H1 (cell line): ENCODE data around the gene PRSS3. TPM values are rescaled to one million over a fixed set of nuclear protein-coding genes. Genes with fewer than 3 reads are reported as not detected.

Experiments
- CTCF ChIA-PET: fragments of 300-600 bp; sonication (Branson Sonifier 250); formaldehyde crosslinking; loops from one replicate; lab custom pipeline; 2021; ENCODE audit not compliant: partially characterized antibody; lab: Charles Lee
- POLR2A ChIA-PET: fragments of 300-600 bp; sonication (Branson Sonifier 250); formaldehyde crosslinking; loops from one replicate; lab custom pipeline; 2021; ENCODE audit warnings: inconsistent platforms; ENCODE audit not compliant: partially characterized antibody; lab: Charles Lee
- DNase-seq, 2 experiments: peaks; one replicate each; pipeline versions ENCODE4 v3.0.0 to v3.0.0-alpha.2; 2010 to 2022; ENCODE audit warnings: low spot score in 2 of 2, low read depth in 1 of 2, mixed read lengths in 1 of 2
- FAIRE-seq: peaks from 2 replicates; lab custom pipeline; 2011; peaks lifted over from hg19 to GRCh38; lab: Jason Lieb, UNC
- H2AFZ ChIP-seq: 2 replicates; pipeline ENCODE4 v1.8.1; 2012; ENCODE audit warnings: low read length, inconsistent platforms
- H2AK5ac ChIP-seq: 2 replicates; pipeline ENCODE4 v1.6.1; 2013; ENCODE audit warnings: low read depth, low read length
- H2BK120ac ChIP-seq: replicated peaks from 2 replicates; pipeline ENCODE3; 2013; ENCODE audit warnings: low read depth, low read length, inconsistent platforms
- H2BK12ac ChIP-seq: 2 replicates; pipeline ENCODE4 v1.6.1; 2013; ENCODE audit warnings: low read depth, low read length
- H2BK15ac ChIP-seq: 2 replicates; pipeline ENCODE4 v1.6.1; 2013; ENCODE audit warnings: low read length
- H2BK20ac ChIP-seq: 2 replicates; pipeline ENCODE4 v1.6.1; 2013; ENCODE audit warnings: low read length
- H2BK5ac ChIP-seq: 2 replicates; pipeline ENCODE4 v1.6.1; 2013; ENCODE audit warnings: low read depth, low read length
- H3K14ac ChIP-seq: 2 replicates; pipeline ENCODE4 v1.6.1; 2013; ENCODE audit warnings: inconsistent platforms; ENCODE audit not compliant: insufficient read length
- H3K18ac ChIP-seq: 2 replicates; pipeline ENCODE4 v1.6.1; 2013; ENCODE audit warnings: low read length; ENCODE audit errors: extremely low read depth
- H3K23ac ChIP-seq: 2 replicates; pipeline ENCODE4 v1.6.1; 2013; ENCODE audit warnings: inconsistent platforms; ENCODE audit not compliant: insufficient read length
- H3K23me2 ChIP-seq: 2 replicates; pipeline ENCODE4 v1.6.1; 2013; ENCODE audit warnings: low read depth, low read length
- H3K27ac ChIP-seq: 2 replicates; pipeline ENCODE4 v1.6.1; 2011; ENCODE audit warnings: low read depth, low read length, inconsistent platforms
- H3K27me3 ChIP-seq, 4 experiments: replicated peaks in 1 of 4; 1 replicate in 1 of 4; 2 replicates in 3 of 4; pipeline versions ENCODE4 v1.6.1 to v1.8.1; 2011 to 2013; ENCODE audit warnings: low read length in 3 of 4, mild to moderate bottlenecking in 3 of 4, inconsistent platforms in 2 of 4, mixed read lengths in 2 of 4, moderate library complexity in 1 of 4; ENCODE audit not compliant: control insufficient read depth in 3 of 4, insufficient read depth in 3 of 4; ENCODE audit errors: extremely low read depth in 1 of 4
- H3K36me3 ChIP-seq, 4 experiments: 2 replicates each; pipeline versions ENCODE4 v1.6.1 to v1.8.1; 2011 to 2013; ENCODE audit warnings: mild to moderate bottlenecking in 4 of 4, low read length in 3 of 4, moderate library complexity in 2 of 4, control low read depth in 1 of 4, inconsistent platforms in 1 of 4; ENCODE audit not compliant: insufficient read depth in 4 of 4, control insufficient read depth in 2 of 4
- H3K4ac ChIP-seq: replicated peaks from 2 replicates; pipeline ENCODE3; 2013; ENCODE audit warnings: low read length, low read depth, mixed read lengths, inconsistent platforms; ENCODE audit not compliant: insufficient read length
- H3K4me1 ChIP-seq, 4 experiments: replicated peaks in 1 of 4; 1 replicate in 1 of 4; 2 replicates in 3 of 4; pipeline versions ENCODE4 v1.6.1 to v1.8.1; 2011 to 2013; ENCODE audit warnings: low read length in 3 of 4, inconsistent platforms in 2 of 4, mixed read lengths in 1 of 4; ENCODE audit not compliant: insufficient read depth in 4 of 4, control insufficient read depth in 3 of 4
- H3K4me2 ChIP-seq, 2 experiments: 2 replicates each; pipeline versions ENCODE4 v1.6.1 to v1.8.1; 2011 to 2013; ENCODE audit warnings: low read depth in 2 of 2, low read length in 2 of 2, control low read depth in 1 of 2, inconsistent platforms in 1 of 2, mild to moderate bottlenecking in 1 of 2; ENCODE audit not compliant: insufficient read depth in 1 of 2
- H3K4me3 ChIP-seq, 4 experiments: fragments of 200-600, 300-600 bp in 1 of 4; sonication (generic), shearing (Covaris generic), sonication (Bioruptor Twin) in 1 of 4; 2 replicates each; pipeline versions ENCODE4 v1.5.1 to v1.8.1; 2011 to 2016; ENCODE audit warnings: low read length in 4 of 4, low read depth in 3 of 4, control low read depth in 2 of 4, inconsistent platforms in 2 of 4, mild to moderate bottlenecking in 2 of 4, mixed read lengths in 1 of 4, moderate library complexity in 1 of 4; ENCODE audit not compliant: insufficient read depth in 2 of 4; ENCODE audit errors: extremely low read depth in 1 of 4
- H3K56ac ChIP-seq: replicated peaks from 2 replicates; pipeline ENCODE3; 2013; ENCODE audit warnings: low read depth, mild to moderate bottlenecking, mixed read lengths, low read length, inconsistent platforms; ENCODE audit not compliant: insufficient read length
- H3K79me1 ChIP-seq: 2 replicates; pipeline ENCODE4 v1.6.1; 2013; ENCODE audit warnings: low read depth, low read length, control low read depth
- H3K79me2 ChIP-seq, 2 experiments: 2 replicates each; pipeline versions ENCODE4 v1.6.1 to v1.8.1; 2012 to 2013; ENCODE audit warnings: low read length in 2 of 2, mild to moderate bottlenecking in 2 of 2, inconsistent platforms in 1 of 2; ENCODE audit not compliant: insufficient read depth in 2 of 2, control insufficient read depth in 1 of 2
- H3K9ac ChIP-seq, 4 experiments: replicated peaks in 1 of 4; 1 replicate in 1 of 4; 2 replicates in 3 of 4; pipeline versions ENCODE4 v1.6.1 to v1.8.1; 2011 to 2013; ENCODE audit warnings: low read depth in 3 of 4, low read length in 3 of 4, control low read depth in 2 of 4, mild to moderate bottlenecking in 2 of 4, moderate library complexity in 2 of 4, inconsistent platforms in 1 of 4; ENCODE audit errors: extremely low read depth in 1 of 4
- H3K9me3 ChIP-seq, 2 experiments: 2 replicates each; pipeline versions ENCODE4 v1.6.1 to v1.8.1; 2012 to 2013; ENCODE audit warnings: mild to moderate bottlenecking in 2 of 2, moderate library complexity in 2 of 2, control low read depth in 1 of 2, inconsistent platforms in 1 of 2, low read depth in 1 of 2, low read length in 1 of 2, mixed read lengths in 1 of 2; ENCODE audit not compliant: insufficient read depth in 2 of 2
- H4K20me1 ChIP-seq, 2 experiments: replicated peaks in 1 of 2; 2 replicates each; pipeline versions ENCODE3 to v1.8.1; 2011 to 2013; ENCODE audit warnings: inconsistent platforms in 2 of 2, low read length in 2 of 2, mild to moderate bottlenecking in 1 of 2; ENCODE audit not compliant: insufficient read depth in 2 of 2, control insufficient read depth in 1 of 2
- H4K5ac ChIP-seq: 2 replicates; pipeline ENCODE4 v1.6.1; 2013; ENCODE audit warnings: low read length, low read depth, mixed read lengths, inconsistent platforms; ENCODE audit not compliant: insufficient read length
- H4K8ac ChIP-seq: 2 replicates; pipeline ENCODE4 v1.8.0; 2013; ENCODE audit warnings: mild to moderate bottlenecking, moderate library complexity, low read length, inconsistent platforms; ENCODE audit not compliant: insufficient read depth; ENCODE audit errors: extremely low read depth
- H4K91ac ChIP-seq: replicated peaks from 2 replicates; pipeline ENCODE3; 2013; ENCODE audit warnings: low read length, mixed read lengths, inconsistent platforms; ENCODE audit not compliant: insufficient read length
- CTBP2 ChIP-seq: IDR thresholded peaks from 2 replicates; pipeline ENCODE4 v1.7.0; 2011; ENCODE audit warnings: borderline replicate concordance, mild to moderate bottlenecking, moderate library complexity, mixed read lengths, low read length; ENCODE audit not compliant: insufficient read depth, insufficient read length
- EP300 ChIP-seq, 2 experiments: IDR thresholded peaks; 1 replicate in 1 of 2; 2 replicates in 1 of 2; pipeline ENCODE4 v1.6.1; 2011 to 2012; ENCODE audit warnings: low read depth in 2 of 2, low read length in 2 of 2, mild to moderate bottlenecking in 2 of 2, borderline replicate concordance in 1 of 2, inconsistent platforms in 1 of 2, moderate library complexity in 1 of 2
- TEAD4 ChIP-seq: IDR thresholded peaks from 2 replicates; pipeline ENCODE4 v1.6.1; 2012; ENCODE audit warnings: low read depth, low read length, inconsistent platforms, mixed read lengths
- WGBS, 2 experiments: shearing (Covaris generic) in 1 of 2; methylation state at CpG; one replicate each; pipeline versions ENCODE4 v1.1.6 to v1.1.7; 2013 to 2015; ENCODE audit warnings: low lambda C conversion rate in 2 of 2, mixed read lengths in 2 of 2, inconsistent platforms in 1 of 2, low coverage in 1 of 2, missing lambda C conversion rate in 1 of 2; ENCODE audit not compliant: insufficient replicate concordance in 2 of 2, insufficient coverage in 1 of 2, insufficient read length in 1 of 2; ENCODE audit errors: extremely low coverage in 1 of 2, missing lambda C conversion rate in 1 of 2; 5-methylcytosine and 5-hydroxymethylcytosine counted together
- polyA plus RNA-seq, 7 experiments: library from polyadenylated mRNA; depleted of rRNA in 3 of 7; stranded (reverse) in 5 of 7; unstranded in 2 of 7; fragments of >200 nt in 5 of 7; fragments of 200-250 nt in 2 of 7; gene quantifications; 1 replicate in 5 of 7; 2 replicates in 1 of 7; 4 replicates in 1 of 7; pipeline versions ENCODE4 v1.2.1 to v1.2.3, GENCODE V29; 2011 to 2013; ENCODE audit warnings: missing spikeins in 2 of 7, mixed read lengths in 2 of 7
- total RNA-seq: library from RNA; stranded (reverse); fragmentation: NEBNext Ultra II Directional; extraction: Animal tissue kit (Norgen Biotek cat#: 25700); gene quantifications from 2 replicates; pipeline ENCODE4 v1.2.1, GENCODE V29; 2021

The PRSS3 gene
- total and polyA plus RNA-seq, 2 of the 8 experiments (the other 6 are each of a cell fraction or from before 2014, with no cell fraction given), result 0.12 TPM; not detected in 1

DNA sequence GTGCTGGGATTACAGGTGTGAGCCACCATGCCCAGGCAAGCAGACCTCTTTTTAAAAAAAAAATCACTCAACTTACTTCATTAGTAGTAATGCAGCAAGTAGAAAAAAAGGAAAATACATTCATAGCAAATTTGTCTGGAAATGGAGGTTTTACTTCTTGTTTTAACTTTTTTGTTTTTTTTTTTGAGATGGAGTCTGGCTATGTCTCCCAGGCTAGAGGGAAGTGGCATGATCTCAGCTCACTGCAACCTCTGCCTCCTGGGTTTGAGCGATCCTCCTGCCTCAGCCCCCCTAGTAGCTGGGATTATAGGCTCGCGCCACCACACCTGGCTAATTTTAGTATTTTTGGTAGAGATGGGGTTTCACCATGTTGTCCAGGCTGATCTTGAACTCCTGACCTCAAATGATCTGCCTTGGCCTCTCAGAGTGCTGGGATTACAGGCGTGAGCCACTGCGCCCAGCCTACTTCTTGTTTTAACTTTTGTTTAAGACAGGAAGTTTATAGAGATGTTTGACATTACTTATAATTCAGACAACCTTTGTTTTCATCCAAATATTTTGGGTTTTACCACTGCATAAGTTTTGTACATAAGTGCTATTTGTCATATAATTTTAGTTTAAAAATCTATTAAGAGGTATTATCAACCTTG is 48.1 kb downstream of the PRSS3 start:
- Histone ChIP-seq H3K4me1 (no peaks in the 10 kb centered on the region), H4K91ac (no peak overlapping the region), H2BK120ac (no peak overlapping the region), H3K14ac (no peak overlapping the region), H3K23me2 (no peaks in the 10 kb centered on the region), H3K27ac (no peak overlapping the region), H2AFZ (no peak overlapping the region), H3K4me3 (no peak overlapping the region), H3K27me3 (no peaks in the 10 kb centered on the region), H3K4me2 (no peak overlapping the region), H4K8ac (no peak overlapping the region), H3K4ac (no peak overlapping the region), H3K36me3 (no peaks in the 10 kb centered on the region; a peak in 1 of 8 replicates), H2BK15ac (no peak overlapping the region), H3K9me3 (no peaks in the 10 kb centered on the region), H3K9ac (no peak overlapping the region), H3K79me1 (peaks cover 5% of the 10 kb centered on the region; the same call in 1 of the 2 replicates), H3K23ac (no peak overlapping the region), H3K56ac (no peak overlapping the region), H4K20me1 (peaks cover under 1 to 2% of the 10 kb centered on the region in 2 experiments), H4K5ac (no peak overlapping the region), H2BK12ac (no peak overlapping the region), H2AK5ac (no peak overlapping the region), H2BK20ac (no peak overlapping the region), H2BK5ac (no peak overlapping the region), H3K18ac (no peak overlapping the region), H3K79me2 (peaks cover 0 to 92% of the 10 kb centered on the region in 2 experiments)
- no peak for FAIRE-seq
- ChIA-PET POLR2A (no interaction called here), CTCF (interaction anchor here (0.9 to 1.7 kb wide), 3 partner anchors 8 to 16 kb away, joined by 3 to 8 read pairs (median 4); no protein-coding TSS in a partner anchor)
- DNase-seq, result no peak
- TF ChIP-seq CTBP2, result no peak
- TF ChIP-seq EP300 (IDR thresholded peaks at IDR 0.05; ENCODE audit: borderline replicate concordance in 1 of 2, low read depth in 2 of 2, low read length in 2 of 2), result no peak
- TF ChIP-seq TEAD4, result no peak
- WGBS, 2 experiments, result 94% methylated on average over 5 of the region's 5 CpGs; no CpG with 5 or more reads in 1 of the 2 experiments
